Measurements from ENCODE around the gene YOD1.

The YOD1 gene

GRCh38 chr1:207079706-207080241 is 28.8 kb upstream of the YOD1 start:
- H2AFZ ChIP-seq (ENCODE audit: low read depth, low read length): no peak overlapping the region
- H3K4me2 ChIP-seq (ENCODE audit: low read length): no peak overlapping the region
- H4K20me1 ChIP-seq (ENCODE audit: insufficient read depth, low read length): no peaks in the 10 kb centered on the region
- no peak for TF ChIP-seq CTCF (IDR thresholded peaks at IDR 0.05; ENCODE audit: low read depth, low read length)
- no peak for TF ChIP-seq EZH2phosphoT487 (IDR thresholded peaks at IDR 0.05; ENCODE audit: low read depth)
- no peak overlapping the region for H3K9ac ChIP-seq (ENCODE audit: low read length)
- H3K27ac ChIP-seq (ENCODE audit: low read length): no peak overlapping the region
- H3K79me2 ChIP-seq (ENCODE audit: low read length): no peaks in the 10 kb centered on the region
- no peaks in the 10 kb centered on the region for H3K36me3 ChIP-seq (replicated peaks; ENCODE audit: low read depth, low read length)
- no peak overlapping the region for H3K4me3 ChIP-seq (ENCODE audit: low read length)
- no peaks in the 10 kb centered on the region for H3K27me3 ChIP-seq (ENCODE audit: low read depth, low read length)
- H3K9me3 ChIP-seq (ENCODE audit: insufficient read depth, low read length): no peaks in the 10 kb centered on the region
- peaks cover 24% of the 10 kb centered on the region for H3K4me1 ChIP-seq (ENCODE audit: low read length)

GRCh38 chr1:207078578-207079132 is 27.6 kb upstream of the YOD1 start:
- Histone ChIP-seq H3K4me1 (ENCODE audit: low read length) (peaks cover 13% of the 10 kb centered on the region), H2AFZ (ENCODE audit: low read depth, low read length) (no peak overlapping the region), H3K4me3 (ENCODE audit: low read length) (no peak overlapping the region), H3K27ac (ENCODE audit: low read length) (no peak overlapping the region), H3K79me2 (ENCODE audit: low read length) (no peaks in the 10 kb centered on the region), H3K9ac (ENCODE audit: low read length) (no peak overlapping the region), H3K27me3 (ENCODE audit: low read depth, low read length) (no peaks in the 10 kb centered on the region), H4K20me1 (ENCODE audit: insufficient read depth, low read length) (no peaks in the 10 kb centered on the region), H3K9me3 (ENCODE audit: insufficient read depth, low read length) (no peaks in the 10 kb centered on the region), H3K4me2 (ENCODE audit: low read length) (no peak overlapping the region), H3K36me3 (replicated peaks; ENCODE audit: low read depth, low read length) (no peaks in the 10 kb centered on the region)
- TF ChIP-seq CTCF (IDR thresholded peaks at IDR 0.05; ENCODE audit: low read depth, low read length): no peak
- no peak for TF ChIP-seq EZH2phosphoT487 (IDR thresholded peaks at IDR 0.05; ENCODE audit: low read depth)

- Histone ChIP-seq H3K4me3 (ENCODE audit: low read length) (no peak overlapping the region), H2AFZ (ENCODE audit: low read depth, low read length) (no peak overlapping the region), H3K4me1 (ENCODE audit: low read length) (peaks cover 4% of the 10 kb centered on the region), H3K79me2 (ENCODE audit: low read length) (no peaks in the 10 kb centered on the region), H4K20me1 (ENCODE audit: insufficient read depth, low read length) (no peaks in the 10 kb centered on the region), H3K9me3 (ENCODE audit: insufficient read depth, low read length) (no peaks in the 10 kb centered on the region), H3K36me3 (replicated peaks; ENCODE audit: low read depth, low read length) (no peaks in the 10 kb centered on the region), H3K27me3 (ENCODE audit: low read depth, low read length) (no peaks in the 10 kb centered on the region), H3K9ac (ENCODE audit: low read length) (no peak overlapping the region), H3K27ac (ENCODE audit: low read length) (no peak overlapping the region), H3K4me2 (ENCODE audit: low read length) (no peak overlapping the region)
- TF ChIP-seq EZH2phosphoT487 (IDR thresholded peaks at IDR 0.05; ENCODE audit: low read depth) (no peak), CTCF (IDR thresholded peaks at IDR 0.05; ENCODE audit: low read depth, low read length) (peak; percentile 96)
Measured at GRCh38 chr1:207077470-207078377, 26.7 kb upstream of the YOD1 start.

DNA sequence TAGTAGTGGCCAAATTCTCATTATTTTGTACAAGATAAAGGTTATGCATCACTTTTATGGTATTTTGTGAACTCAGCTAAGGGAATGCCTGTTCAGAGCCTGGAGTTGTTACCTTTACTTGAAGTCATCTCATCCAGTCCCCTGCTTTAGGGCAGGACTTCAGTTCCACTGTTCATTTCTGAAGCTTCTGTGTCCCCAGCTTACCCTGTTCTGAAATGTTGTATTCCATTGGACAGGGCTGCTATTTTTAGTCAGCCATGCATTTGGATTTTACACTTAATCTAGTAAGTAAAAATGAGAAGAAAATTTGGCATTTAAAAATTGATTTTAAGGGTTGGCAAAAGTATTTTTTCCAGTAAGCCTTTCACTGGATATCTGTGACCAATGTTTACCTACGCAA is 26.0 kb upstream of the YOD1 start:
- Histone ChIP-seq H3K4me2 (ENCODE audit: low read length) (no peak overlapping the region), H3K4me1 (ENCODE audit: low read length) (no peaks in the 10 kb centered on the region), H3K36me3 (replicated peaks; ENCODE audit: low read depth, low read length) (peaks cover 4% of the 10 kb centered on the region), H3K27ac (ENCODE audit: low read length) (no peak overlapping the region), H3K4me3 (ENCODE audit: low read length) (no peak overlapping the region), H2AFZ (ENCODE audit: low read depth, low read length) (no peak overlapping the region), H3K27me3 (ENCODE audit: low read depth, low read length) (no peaks in the 10 kb centered on the region), H3K9ac (ENCODE audit: low read length) (no peak overlapping the region), H3K79me2 (ENCODE audit: low read length) (no peaks in the 10 kb centered on the region), H4K20me1 (ENCODE audit: insufficient read depth, low read length) (no peaks in the 10 kb centered on the region), H3K9me3 (ENCODE audit: insufficient read depth, low read length) (no peaks in the 10 kb centered on the region)
- TF ChIP-seq EZH2phosphoT487 (IDR thresholded peaks at IDR 0.05; ENCODE audit: low read depth): no peak
- TF ChIP-seq CTCF (IDR thresholded peaks at IDR 0.05; ENCODE audit: low read depth, low read length): no peak

All from OCI-LY3 (cell line).